GM19463 (cell line): ENCODE measurements around the gene CCDC92.

Experiments
- ATAC-seq: cut with Tn5 transposase; IDR thresholded peaks from one replicate; pipeline ENCODE4 v1.9.1; 2021; ENCODE audit warnings: mild to moderate bottlenecking, moderate library complexity; ENCODE audit not compliant: unreplicated experiment

CCDC92 gene

GRCh38 chr12:124002021-124002644, 29.5 kb upstream of the CCDC92 start:
- no peak for ATAC-seq

- ATAC-seq: no peak
Observed at GRCh38 chr12:124001343-124001742, 28.7 kb upstream of the CCDC92 start.

GRCh38 chr12:124000111-124000510, 27.5 kb upstream of the CCDC92 start:
- no peak for ATAC-seq

- ATAC-seq: no peak
Observed at GRCh38 chr12:123998991-123999359, 26.3 kb upstream of the CCDC92 start.

GRCh38 chr12:123998344-123998990, 25.8 kb upstream of the CCDC92 start:
- ATAC-seq: no peak

GRCh38 chr12:123997908-123998307, 25.3 kb upstream of the CCDC92 start:
- ATAC-seq: no peak

- no peak for ATAC-seq
Observed at GRCh38 chr12:123997033-123997822, 24.6 kb upstream of the CCDC92 start.

- no peak for ATAC-seq
Observed at GRCh38 chr12:123996581-123996980, 23.9 kb upstream of the CCDC92 start.

GRCh38 chr12:123995023-123995748, 22.6 kb upstream of the CCDC92 start:
- no peak for ATAC-seq

- ATAC-seq: no peak
Observed at GRCh38 chr12:123992118-123992825, 19.6 kb upstream of the CCDC92 start.

GRCh38 chr12:123991372-123991951, 18.8 kb upstream of the CCDC92 start:
- ATAC-seq: no peak

- ATAC-seq: no peak
Observed at GRCh38 chr12:123990511-123990910, 17.9 kb upstream of the CCDC92 start.

- no peak for ATAC-seq
Observed at GRCh38 chr12:123989753-123990152, 17.1 kb upstream of the CCDC92 start.

GRCh38 chr12:123989168-123989567, 16.5 kb upstream of the CCDC92 start:
- ATAC-seq: no peak

GRCh38 chr12:123987022-123987421, 14.4 kb upstream of the CCDC92 start:
- ATAC-seq: no peak

- ATAC-seq: no peak
Observed at GRCh38 chr12:123986374-123986965, 13.8 kb upstream of the CCDC92 start.

GRCh38 chr12:123984903-123985302, 12.3 kb upstream of the CCDC92 start:
- no peak for ATAC-seq

- ATAC-seq: no peak
Observed at GRCh38 chr12:123983822-123984485, 11.3 kb upstream of the CCDC92 start.

- ATAC-seq: no peak
Observed at GRCh38 chr12:123982269-123982668, 9.6 kb upstream of the CCDC92 start.
